Hindlimb muscle (tissue), 1 donor: ENCODE measurements around the gene ANKRD28. TPM values are rescaled to one million over a fixed set of nuclear protein-coding genes. Genes with fewer than 3 reads are reported as not detected.

Source experiments
- DNase-seq: peaks from one replicate; pipeline ENCODE4 v3.0.0-alpha.2; 2013
- polyA plus RNA-seq: library from polyadenylated mRNA; unstranded; fragments of 120-200 nt; gene quantifications from one replicate; pipeline ENCODE4 v1.2.1, GENCODE V29; 2013; ENCODE audit not compliant: insufficient read length

Gene ANKRD28
- polyA plus RNA-seq, 1 donor: 29.3 TPM

DNA sequence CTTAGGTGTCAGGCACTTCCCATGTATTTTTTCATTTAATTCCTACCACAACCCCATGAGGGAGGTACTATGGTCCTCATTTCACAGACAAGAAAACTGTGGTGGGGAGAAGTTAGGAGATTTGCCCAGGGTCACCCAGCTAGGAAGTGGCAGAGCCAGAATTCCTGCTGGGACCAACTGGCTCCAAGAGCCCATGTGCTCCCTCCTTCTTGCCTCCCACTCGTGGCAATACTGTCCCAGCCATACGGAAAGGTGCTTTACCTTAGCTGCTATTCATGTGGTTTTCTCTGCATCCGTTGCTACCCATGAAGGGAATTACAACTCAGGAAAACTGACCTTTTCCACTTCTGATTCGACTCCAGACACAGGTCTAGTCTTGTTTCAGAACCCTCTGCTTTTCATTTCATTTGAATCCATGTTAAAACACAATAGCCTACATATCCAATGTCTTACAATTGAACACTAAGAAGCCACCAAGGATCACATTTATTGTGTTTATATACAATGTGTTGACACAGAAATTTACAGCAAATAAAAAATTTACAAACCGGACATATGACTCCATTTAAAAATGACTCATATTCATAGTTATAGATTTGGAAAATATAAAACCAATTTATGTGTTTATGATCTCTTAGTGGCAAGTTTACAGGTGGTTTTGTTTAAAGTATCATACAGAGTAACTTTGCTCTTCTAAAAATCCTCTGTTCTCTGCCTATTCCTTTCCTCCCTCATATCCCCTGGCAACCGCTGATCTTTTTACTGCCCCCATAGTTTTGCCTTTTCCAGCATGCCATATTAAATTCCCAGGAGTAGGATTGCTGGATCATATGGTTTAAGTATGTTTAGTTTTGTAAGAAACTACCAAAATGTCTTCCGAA is 137.5 kb downstream of the ANKRD28 start:
- no peak for DNase-seq

DNA sequence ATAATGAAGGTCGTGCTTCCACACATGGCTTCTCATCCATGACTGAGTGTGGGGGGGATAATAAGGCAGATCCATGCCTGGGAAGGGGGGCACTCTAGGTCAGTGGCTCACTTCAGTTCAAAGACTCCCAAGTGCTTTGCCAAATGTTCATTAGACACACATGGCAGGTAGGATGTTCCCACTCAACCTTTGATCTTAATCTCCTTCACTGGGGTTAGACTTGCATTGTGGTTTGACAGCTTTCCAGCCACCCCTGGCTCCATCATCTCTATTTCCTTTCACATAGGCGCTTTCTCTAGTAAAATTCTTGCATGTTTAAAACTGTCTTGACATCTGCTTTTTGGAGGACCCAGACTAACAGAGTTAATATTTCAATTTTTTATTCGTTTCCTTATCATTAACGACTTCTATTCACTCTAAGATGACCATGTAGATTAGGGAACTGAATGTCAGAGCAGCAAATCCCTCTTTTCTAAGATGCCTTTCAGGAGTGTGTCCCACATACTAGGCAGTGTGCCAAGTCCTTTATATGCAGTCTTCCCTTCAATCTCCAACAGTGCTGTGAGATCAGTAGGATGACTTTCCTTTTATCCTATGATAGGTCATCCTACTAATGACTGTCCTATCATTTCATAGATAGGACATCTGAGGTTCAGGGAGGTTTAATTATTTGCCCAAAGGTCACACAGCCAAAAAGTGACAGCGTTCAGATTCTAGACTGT is 138.4 kb downstream of the ANKRD28 start:
- no peak for DNase-seq

DNA sequence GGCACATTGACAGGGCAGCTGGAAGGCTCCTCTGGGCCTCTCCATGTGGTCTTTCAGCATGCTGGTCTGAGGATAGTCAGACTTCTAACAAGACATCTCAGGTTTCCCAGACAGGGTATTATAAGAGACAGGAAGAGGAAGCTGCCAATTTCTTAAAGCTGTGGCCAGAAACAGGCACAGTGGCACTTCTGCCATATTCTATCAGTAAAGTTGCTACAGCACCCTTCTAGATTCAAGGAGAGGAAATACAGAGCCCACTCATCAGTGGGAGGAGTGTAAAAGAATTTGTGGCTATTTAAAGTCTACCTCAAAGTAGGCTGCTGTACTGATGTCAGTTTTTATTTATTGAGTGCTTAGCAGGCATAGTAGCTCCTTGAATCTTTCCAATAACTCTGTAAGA is 140.8 kb downstream of the ANKRD28 start:
- DNase-seq: no peak

DNA sequence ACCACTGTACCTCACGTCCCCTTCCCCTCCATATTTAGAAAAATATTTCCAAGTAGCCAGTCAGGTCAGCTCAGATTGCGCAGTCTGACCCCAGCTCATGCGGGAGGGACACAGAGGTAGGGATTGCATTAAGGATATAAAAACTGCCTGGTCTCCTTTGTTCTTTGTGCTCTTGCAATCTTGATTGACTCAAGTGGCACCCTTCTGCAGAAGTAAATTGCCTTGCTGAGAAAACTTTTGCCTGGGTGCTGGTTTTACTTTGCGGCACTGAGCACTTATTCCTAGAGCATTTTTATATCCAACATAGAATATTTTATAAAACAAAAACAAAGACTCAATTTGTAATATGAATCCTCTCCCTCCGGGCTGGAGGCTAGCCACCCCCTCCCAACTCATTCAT is 141.4 kb downstream of the ANKRD28 start:
- DNase-seq: no peak

DNA sequence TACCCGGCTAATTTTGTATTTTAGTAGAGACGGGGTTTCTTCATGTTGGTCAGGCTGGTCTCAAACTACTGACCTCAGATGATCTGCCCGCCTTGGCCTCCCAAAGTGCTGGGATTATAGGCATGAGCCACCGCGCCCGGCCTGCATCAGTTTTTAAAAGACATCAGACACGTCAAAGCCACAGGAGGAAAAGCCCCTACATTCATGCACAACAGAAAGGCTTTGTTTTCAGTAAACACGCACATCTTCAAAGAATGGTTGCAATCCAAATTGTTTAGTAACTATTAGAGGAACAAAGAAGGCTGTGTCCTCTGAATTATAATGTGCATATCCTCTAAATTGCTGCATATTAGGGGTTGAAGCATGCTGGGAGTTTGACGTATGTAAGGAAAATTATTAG is 142.9 kb downstream of the ANKRD28 start:
- no peak for DNase-seq

DNA sequence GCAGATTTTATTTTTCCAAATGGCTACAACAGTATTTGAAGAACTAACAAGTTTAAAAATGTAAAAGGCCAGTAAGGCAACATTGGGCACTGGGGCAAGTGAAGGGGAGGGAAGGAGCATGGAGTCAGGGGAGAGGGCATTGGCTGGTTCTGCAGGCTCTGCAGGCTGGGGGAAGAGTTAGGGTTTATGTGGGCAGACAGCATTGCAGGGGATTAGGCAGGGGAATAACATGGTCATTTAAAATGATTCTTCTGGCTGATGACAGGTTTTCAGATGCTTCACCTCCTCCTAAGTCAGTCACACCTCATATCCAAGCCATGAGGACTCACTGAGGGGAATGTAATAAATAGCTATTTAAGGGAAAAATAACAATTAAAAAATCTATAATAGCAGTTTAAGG is 143.7 kb downstream of the ANKRD28 start:
- no peak for DNase-seq

DNA sequence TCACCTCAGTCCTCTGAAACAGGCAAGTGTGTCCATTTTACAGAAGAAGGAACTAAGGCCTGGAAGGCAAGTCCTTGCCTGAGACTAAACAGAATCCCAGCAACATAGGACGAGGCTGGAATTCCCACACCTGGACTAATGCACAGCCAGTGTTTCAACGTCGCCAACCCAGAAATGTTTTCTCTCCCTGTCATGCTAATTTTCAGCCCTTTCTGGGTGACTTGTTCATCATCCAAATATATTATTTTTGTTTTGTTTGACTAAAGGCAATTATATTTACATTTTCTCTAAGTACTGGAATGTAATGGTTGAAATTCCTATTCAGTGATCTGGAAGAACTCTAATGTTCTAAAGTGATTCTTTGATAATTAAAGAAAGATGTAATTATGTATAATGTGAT is 144.5 kb downstream of the ANKRD28 start:
- DNase-seq: no peak

DNA sequence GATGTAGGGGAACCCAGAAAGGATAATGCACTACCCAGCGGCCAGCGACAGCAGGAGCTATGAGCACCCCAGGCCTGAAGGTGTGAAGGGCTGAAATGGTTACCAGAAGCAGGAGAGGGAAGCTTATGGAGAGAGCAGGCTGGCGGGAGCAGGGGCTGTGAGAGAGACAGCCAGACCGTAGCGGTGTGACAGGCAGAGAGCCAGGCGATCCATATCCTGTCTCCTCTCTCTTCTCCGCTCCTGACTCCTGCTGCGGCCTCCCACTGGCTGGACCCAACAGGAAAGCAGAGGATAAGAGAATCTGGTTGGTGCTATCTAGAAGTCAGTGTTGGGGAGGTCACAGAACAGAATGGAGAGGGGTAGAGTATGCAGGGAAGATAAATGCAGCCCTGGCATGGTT is 146.4 kb downstream of the ANKRD28 start:
- DNase-seq: no peak

DNA sequence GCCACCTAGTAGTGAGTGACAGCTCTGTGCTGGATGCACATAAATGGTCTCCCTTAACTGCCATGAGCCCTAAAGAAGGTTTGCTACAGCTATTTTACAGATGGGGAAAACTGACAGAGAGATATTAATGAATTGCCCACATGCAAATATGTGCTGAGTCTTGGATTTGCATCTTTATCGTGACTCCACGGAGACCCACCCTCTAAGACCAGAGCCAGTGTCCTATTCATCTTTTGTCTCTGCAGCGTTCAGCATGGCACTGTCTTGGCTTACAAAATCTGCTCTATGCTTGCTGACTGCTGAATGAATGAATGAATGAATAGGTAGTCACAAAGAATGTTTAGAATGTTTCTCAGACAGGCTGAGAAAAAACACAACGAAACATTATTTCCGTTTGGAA is 147.9 kb downstream of the ANKRD28 start:
- DNase-seq: no peak

DNA sequence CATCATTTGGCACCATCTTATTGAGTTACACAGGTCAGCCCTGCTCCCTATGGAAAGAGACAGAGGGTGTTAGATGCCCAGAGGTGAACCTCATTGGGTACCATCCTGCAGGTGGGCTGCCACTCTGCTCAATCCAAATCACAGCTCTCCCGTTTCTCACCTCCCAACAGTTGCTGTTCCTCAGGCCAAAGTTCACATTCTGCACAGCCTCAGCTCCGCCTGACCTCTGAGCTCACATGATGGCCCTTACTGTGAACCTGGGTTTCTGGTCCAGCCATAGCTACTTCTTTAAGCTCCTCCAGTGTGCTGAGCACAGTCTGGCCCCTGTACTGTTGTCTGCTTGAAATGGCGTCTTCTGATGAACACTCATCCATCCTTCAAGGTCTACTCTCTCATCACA is 148.4 kb downstream of the ANKRD28 start:
- DNase-seq: no peak

DNA sequence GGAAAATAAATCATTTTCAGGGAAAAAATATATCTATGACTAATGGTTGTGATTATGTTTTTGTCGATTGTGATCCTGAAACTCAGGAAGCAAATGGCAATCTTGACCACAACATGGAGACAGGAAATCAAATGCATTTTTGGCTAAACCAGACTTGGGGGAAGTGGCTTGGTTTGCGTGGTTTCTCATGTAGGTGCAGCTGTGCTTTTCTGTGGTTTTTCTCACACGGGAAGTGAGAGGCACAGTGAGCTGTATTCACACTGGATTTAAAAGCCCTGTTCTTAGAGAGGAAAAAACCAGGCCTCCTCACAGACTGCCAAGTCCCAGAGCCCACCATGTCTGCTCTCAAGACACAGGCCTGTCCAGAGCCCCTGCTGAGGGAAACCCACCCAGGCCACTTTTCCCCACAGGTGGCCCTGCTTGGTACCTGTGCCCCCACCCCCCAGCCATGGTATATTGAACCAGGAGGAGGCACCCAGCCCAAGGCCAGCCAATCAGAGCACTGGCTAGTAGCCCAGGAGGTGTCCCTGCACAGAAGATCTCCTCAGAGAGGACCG is 150.1 kb downstream of the ANKRD28 start:
- no peak for DNase-seq

DNA sequence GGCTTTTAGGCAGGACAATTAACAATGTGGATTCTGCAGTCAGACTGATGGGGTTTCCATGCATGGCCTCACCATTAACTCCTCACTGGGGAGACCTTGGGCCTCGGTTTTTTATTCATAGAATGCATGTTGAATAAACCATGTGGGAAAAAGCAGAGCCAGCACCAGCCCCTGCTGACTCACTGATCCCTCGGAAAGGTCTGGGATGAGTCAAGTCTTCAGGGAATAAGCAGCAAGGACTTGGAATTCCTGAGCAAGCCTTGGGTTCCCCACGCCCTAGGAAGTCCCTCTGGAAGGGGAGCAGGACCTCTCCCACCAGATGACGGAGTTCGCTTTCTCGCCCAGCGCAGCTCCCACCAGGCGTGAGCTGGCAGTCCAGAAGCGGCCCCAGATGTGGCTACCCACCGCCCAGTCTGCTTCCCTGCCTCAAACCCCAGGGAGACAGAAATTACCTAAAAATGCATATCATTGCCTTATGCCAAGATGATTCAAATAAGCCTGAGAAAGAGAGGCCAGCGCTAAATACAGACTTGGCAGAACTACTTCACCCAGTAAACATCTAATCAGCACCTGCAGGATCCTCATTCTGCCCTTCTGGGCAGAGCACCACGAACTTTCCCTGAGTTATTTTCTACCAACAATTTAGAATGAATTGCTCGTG is 150.8 kb downstream of the ANKRD28 start:
- no peak for DNase-seq

DNA sequence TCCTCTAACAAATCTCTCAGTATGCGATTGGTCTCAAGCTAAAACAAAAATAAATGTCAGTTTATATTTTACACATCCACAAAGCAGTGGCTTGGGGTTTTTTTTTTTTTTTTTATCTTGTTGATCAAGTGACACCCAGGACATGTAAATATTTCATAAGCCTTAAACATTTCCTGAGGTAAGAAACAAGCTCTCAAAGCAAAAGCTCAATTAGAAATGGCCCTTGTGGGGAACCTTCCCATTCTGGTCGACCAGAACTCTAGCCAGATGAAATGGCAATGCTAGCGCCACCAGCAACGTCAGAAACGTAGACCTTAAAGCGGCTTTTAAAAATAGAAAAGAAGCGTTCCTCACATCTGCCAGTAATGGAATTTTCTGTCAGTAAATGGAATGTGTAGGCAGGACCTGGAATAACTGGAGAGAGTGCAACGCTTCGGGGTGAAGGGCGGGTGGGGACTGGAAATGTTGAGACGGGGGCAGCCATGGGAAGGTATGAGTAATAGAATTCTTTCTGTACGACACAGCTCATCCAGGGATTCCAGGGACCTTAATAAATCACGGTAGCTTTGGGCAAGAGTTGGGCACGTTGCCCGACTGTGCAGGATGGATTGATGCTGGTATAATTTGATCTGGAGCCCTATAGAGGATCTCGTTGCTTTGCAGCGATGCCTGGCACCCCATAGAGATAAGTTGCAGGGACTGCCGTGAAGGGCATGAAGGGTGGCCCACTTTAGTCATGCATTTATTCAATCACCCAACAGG is 151.9 kb downstream of the ANKRD28 start:
- DNase-seq: no peak

DNA sequence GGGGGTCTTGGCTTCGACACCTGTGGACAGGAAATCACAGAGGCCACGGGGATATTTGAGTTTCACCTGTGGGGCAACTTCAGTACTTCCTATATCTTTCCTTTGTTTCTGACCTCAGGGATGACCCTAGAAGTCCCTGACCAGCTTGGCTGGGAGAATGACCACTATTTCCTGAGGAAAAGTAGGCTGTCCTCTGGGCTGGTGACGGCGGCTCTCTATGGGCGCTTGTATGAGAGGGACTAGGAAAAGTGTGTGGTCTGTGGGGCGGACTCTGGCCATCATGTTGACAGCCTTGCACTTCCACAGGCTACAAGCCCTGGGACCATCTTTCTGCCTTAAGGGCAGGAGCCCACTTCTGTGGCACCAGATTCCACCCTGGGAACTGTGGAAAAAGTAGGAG is 152.5 kb downstream of the ANKRD28 start:
- no peak for DNase-seq

DNA sequence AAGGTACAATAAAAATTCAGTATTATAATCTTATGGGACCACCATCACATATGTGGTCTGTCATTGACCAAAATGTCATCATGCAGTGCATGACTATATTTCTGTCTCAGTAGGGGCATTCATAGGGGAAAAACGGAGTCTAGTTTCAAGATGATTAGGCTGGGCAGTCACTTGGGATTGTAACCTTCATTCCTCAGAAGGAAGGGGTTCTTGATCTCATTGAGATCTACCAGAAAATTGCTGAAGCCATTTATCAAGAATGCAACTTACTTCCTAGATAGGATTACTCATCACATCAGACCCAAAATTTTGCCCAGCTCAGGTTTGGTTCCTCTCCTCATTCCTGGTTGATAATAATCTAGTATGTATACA is 158.9 kb downstream of the ANKRD28 start:
- DNase-seq: no peak

DNA sequence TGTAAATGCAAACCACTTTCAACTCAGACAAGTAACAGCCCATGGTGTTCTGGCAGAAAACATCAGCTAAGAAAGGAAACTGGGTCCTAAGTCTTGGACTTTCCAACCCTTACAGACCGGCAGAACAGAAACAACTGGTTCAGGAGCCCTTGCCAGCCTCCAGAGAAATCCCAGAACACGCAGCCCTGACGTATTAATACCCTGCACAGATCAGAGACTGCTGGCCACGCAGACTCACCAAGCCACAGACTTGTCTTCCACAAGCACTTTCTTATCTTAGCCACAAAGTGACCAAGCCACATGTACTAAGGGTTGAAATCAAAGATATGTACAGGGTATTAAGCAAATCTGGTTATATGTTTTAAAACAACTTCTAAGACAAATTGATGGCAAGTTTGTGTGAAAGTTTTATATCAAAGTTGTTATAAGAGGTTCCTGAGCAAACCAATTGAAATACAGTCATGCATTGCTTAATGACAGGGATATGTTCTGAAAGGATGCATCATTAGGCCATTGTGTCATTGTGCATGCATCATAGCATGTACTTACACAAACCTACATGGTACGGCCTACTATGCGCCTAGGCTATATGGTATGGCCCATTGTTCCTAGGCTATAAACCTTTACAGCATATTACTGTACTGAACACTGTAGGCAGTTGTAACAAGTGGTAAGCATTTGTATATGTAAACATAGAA is 159.4 kb downstream of the ANKRD28 start:
- no peak for DNase-seq

DNA sequence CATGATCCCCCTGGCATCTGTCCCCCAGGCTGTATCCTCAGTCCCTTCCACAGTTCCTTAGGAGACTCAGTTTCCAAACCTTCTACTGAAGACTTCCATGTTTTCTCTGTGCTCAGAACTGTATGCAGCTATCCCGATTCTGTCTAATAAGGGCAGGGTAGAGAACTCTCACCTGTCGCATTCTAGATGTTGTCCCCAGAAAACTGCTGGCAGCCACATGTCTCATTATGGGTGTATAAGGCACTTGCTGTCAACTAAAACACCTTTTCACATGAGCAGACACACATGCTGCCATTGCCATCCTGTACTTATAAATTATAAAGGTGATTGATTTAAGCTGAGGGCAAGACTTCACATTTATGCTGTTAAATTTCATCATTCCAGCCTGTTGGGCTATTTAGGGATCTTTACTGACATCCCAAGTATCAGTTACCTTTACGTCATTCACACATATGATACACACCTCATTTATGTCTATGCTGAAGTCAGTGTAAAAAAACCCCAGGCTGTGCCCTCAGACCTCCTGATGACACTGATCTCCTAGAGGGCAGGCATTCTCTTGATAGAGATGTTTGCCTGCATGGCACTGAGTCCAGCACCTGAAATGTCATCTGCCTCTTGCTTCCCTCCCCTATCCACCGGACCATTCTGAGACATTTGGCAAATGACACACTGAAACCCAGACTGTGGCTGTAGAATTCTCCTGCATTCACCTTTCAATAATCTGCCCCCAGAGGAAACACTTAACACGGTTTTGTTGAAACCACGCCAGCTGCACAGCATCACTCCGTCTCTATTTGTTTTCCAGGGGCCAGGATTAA is 160.4 kb downstream of the ANKRD28 start:
- no peak for DNase-seq

DNA sequence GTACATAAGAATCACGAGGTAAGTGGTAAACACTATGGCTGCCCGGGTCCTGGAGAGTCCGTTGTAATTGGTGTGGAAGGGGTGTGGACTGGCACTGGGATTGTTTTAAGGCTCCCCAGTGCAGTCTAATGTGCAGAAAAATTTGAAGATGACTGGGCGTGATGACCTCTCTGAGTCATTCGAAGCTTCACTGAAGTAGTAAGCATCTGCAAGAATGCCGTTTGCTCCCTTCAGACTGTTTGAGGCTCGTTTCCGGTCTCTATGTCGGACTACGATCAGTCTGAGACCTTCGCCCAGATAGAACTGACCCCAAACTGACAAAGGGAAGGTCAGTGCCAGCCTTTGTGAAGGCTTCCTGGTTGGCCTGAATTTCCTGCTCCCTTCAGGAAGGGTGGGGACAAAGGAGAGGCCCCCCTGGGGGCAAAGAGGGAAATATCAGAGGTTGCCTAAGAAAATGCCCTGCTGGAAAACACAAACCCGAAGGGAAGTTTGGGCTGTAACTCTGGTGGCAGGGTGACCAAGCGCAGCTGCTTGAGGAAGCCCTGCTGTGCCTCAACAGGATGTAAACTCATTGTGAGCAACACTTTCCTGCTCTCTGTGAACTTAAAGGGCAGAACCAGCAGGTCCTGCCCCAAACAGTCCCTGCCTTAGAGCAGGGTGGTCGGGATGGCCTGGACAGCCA is 161.6 kb downstream of the ANKRD28 start:
- DNase-seq: no peak

DNA sequence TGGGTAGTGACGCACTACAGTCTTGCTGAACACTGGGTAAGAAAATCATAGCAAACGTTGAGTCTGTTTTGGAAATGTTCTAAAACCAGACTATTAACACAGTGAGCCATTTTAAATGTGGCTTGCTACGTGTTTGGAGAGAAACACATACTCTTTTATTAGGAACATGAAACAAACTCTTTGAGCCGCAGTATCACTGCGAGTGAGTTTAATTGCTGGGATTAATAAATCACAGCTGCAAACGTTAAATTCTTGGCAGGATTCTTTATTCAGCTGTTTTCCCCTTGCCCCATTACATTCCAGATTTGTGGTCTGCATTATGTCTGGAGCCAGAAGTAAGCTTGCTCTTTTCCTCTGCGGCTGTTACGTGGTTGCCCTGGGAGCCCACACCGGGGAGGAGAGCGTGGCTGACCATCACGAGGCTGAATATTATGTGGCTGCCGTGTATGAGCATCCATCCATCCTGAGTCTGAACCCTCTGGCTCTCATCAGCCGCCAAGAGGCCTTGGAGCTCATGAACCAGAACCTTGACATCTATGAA is 162.6 kb downstream of the ANKRD28 start:
- no peak for DNase-seq

DNA sequence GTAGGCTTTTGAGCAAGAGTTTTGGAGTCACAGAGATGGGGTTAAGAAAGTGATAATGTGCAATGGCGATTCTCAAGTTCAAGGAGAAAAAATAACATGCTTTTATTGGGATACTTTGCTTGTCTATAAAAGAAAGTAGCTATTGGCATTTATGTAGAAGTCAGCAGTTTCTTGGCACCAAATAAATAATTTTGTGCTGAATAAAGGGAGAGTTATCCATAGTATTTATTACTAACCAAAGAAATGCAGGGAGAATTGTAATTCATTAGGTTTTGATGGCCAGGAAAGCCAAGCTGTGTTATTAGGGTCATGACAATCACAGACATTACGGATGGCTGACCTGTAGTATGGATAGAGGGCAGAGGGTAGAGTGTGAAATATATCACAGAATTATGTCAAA is 163.1 kb downstream of the ANKRD28 start:
- no peak for DNase-seq
